HG02938 (cell line): Measurements from ENCODE around the gene KCNIP4.

Experiments used
- ATAC-seq: cut with Tn5 transposase; IDR thresholded peaks from one replicate; pipeline ENCODE4 v1.9.1; 2021; ENCODE audit warnings: mild to moderate bottlenecking, moderate library complexity; ENCODE audit not compliant: unreplicated experiment

The KCNIP4 gene

GRCh38 chr4:21856301-21856700 is 92.3 kb downstream of the KCNIP4 start:
- no peak for ATAC-seq

- ATAC-seq = no peak
Observed at GRCh38 chr4:21849077-21849476, 99.5 kb downstream of the KCNIP4 start.

- ATAC-seq = no peak
Observed at GRCh38 chr4:21848021-21848420, 100.6 kb downstream of the KCNIP4 start.

- no peak for ATAC-seq
Observed at GRCh38 chr4:21845663-21846062, 102.9 kb downstream of the KCNIP4 start.

- ATAC-seq = no peak
Observed at GRCh38 chr4:21835712-21836111, 112.9 kb downstream of the KCNIP4 start.

- no peak for ATAC-seq
Observed at GRCh38 chr4:21830272-21830671, 118.3 kb downstream of the KCNIP4 start.

GRCh38 chr4:21827575-21827974 is 121.0 kb downstream of the KCNIP4 start:
- no peak for ATAC-seq

- no peak for ATAC-seq
Observed at GRCh38 chr4:21826071-21826470, 122.5 kb downstream of the KCNIP4 start.

GRCh38 chr4:21819086-21819485 is 129.5 kb downstream of the KCNIP4 start:
- no peak for ATAC-seq

- ATAC-seq = no peak
Observed at GRCh38 chr4:21815651-21816377, 132.8 kb downstream of the KCNIP4 start.

GRCh38 chr4:21811565-21811964 is 137.0 kb downstream of the KCNIP4 start:
- ATAC-seq = no peak

GRCh38 chr4:21806991-21807390 is 141.6 kb downstream of the KCNIP4 start:
- no peak for ATAC-seq

GRCh38 chr4:21802406-21802805 is 146.2 kb downstream of the KCNIP4 start:
- no peak for ATAC-seq

GRCh38 chr4:21801661-21802385 is 146.7 kb downstream of the KCNIP4 start:
- ATAC-seq = no peak

- ATAC-seq = no peak
Observed at GRCh38 chr4:21795091-21795490, 153.5 kb downstream of the KCNIP4 start.

- ATAC-seq = no peak
Observed at GRCh38 chr4:21792736-21793135, 155.8 kb downstream of the KCNIP4 start.

GRCh38 chr4:21790438-21791029 is 158.0 kb downstream of the KCNIP4 start:
- ATAC-seq = no peak

- ATAC-seq = no peak
Observed at GRCh38 chr4:21780148-21780547, 168.4 kb downstream of the KCNIP4 start.

GRCh38 chr4:21778702-21779101 is 169.9 kb downstream of the KCNIP4 start:
- ATAC-seq = no peak

GRCh38 chr4:21775703-21776102 is 172.9 kb downstream of the KCNIP4 start:
- ATAC-seq = no peak

- ATAC-seq = no peak
Observed at GRCh38 chr4:21769404-21770147, 179.0 kb downstream of the KCNIP4 start.
